HG03159 (cell line): ENCODE data around the gene LRRC4B.
"Not testable (repeated sequence)": the region's sequence is repeated elsewhere in the genome, so short reads cannot be mapped to it uniquely, and the experiment has no call there.

Source experiments
- ATAC-seq: cut with Tn5 transposase; IDR thresholded peaks from one replicate; pipeline ENCODE4 v1.9.1; 2021; ENCODE audit warnings: mild to moderate bottlenecking, moderate library complexity; ENCODE audit not compliant: unreplicated experiment

Gene LRRC4B, protein sequence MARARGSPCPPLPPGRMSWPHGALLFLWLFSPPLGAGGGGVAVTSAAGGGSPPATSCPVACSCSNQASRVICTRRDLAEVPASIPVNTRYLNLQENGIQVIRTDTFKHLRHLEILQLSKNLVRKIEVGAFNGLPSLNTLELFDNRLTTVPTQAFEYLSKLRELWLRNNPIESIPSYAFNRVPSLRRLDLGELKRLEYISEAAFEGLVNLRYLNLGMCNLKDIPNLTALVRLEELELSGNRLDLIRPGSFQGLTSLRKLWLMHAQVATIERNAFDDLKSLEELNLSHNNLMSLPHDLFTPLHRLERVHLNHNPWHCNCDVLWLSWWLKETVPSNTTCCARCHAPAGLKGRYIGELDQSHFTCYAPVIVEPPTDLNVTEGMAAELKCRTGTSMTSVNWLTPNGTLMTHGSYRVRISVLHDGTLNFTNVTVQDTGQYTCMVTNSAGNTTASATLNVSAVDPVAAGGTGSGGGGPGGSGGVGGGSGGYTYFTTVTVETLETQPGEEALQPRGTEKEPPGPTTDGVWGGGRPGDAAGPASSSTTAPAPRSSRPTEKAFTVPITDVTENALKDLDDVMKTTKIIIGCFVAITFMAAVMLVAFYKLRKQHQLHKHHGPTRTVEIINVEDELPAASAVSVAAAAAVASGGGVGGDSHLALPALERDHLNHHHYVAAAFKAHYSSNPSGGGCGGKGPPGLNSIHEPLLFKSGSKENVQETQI

DNA sequence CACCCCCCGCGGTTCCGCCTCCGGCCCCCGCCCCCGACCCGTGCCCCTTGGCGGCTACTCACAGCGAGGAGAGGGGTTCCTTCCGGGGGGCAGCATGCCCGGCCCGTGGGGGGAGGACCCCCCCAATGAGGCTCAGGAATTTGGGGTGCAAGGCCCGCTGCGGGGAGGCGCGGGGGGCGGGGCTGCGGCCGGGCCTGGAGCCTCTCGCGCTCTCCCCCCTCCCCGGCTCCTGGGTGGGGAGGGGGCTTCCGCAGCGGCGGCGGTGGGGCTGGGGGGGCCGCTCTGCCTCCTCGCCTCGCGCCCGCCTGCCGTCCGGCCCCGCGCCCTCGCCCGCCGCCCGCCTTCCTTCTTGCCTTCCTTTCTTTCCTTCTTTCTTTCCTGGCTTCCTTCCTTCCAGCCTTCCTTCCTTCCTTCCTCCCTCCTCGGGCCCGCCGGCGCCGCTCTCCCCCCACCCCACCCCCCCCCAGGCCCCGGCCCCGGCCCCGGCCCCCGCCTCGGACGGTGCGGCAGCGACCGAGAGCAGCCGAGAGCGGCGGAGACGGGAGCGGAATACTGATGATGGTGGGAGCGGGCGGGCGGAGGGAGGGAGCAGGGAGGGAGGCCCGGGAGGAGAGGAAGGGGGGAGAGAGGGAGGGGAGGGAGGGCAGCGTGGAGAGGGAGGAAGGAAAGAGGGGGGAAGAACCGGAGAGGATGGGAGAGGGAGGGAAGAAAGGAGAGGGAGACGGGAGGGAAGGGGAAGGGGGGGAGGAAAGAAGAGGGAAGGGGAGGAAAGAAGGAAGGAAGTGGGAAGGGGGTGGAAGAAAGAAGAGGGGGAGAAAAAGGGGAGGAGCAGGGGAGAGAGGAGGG is at the start of gene LRRC4B:
Gene LRRC4B, minus strand, starts transcription at position 554 of the 846 bp plus-strand sequence. CDS start 19,597 bp downstream, outside the sequence.
- ATAC-seq: no peak

GRCh38 chr19:50612504-50613404 is 44.5 kb upstream of the LRRC4B start:
- ATAC-seq: not testable (repeated sequence)

DNA sequence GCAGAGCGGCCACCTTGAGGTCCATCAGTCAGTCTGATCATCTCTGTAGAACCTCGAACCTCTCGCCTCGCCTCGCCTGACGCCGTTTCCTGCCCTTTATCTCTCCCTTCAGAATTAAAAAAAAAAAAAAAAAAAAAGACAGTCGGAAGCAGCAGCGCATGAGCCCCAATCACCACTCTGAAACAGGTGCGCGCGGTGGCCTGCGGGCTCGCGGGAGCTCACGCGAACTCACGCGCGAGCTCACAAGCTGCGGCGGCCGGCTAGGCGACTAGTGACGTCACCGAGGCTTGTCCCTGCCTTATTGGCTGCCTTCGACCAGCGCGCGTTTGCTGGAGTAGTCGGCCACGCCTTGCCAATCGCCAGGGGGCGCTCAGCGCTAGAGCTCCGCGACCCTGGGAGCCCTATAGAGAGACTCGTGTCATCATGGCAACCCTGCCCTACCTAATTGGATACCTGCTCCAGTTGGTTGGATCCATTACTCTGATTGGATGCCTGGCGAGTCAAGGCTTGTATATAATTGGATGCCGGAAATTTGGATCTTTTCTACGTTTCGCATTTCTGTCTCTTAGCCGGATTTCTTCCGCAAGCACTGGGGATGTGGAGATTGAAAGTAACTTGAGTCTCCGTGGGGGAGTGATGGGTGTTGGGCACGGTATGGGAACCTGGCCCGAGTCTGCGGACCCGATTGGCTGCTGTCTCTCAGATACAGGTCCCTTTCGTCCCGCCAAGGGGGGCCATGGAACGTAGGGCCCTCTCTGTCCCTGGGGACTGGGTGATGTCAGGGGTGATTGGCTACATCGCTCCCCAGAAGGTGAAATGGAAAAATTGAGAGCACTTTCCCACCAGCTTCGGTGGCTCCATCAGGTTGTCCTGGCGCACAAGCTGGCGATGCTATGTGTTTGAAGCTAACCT is 39.9 kb upstream of the LRRC4B start:
- ATAC-seq: no peak

GRCh38 chr19:50607388-50607787 is 39.2 kb upstream of the LRRC4B start:
- no peak for ATAC-seq

DNA sequence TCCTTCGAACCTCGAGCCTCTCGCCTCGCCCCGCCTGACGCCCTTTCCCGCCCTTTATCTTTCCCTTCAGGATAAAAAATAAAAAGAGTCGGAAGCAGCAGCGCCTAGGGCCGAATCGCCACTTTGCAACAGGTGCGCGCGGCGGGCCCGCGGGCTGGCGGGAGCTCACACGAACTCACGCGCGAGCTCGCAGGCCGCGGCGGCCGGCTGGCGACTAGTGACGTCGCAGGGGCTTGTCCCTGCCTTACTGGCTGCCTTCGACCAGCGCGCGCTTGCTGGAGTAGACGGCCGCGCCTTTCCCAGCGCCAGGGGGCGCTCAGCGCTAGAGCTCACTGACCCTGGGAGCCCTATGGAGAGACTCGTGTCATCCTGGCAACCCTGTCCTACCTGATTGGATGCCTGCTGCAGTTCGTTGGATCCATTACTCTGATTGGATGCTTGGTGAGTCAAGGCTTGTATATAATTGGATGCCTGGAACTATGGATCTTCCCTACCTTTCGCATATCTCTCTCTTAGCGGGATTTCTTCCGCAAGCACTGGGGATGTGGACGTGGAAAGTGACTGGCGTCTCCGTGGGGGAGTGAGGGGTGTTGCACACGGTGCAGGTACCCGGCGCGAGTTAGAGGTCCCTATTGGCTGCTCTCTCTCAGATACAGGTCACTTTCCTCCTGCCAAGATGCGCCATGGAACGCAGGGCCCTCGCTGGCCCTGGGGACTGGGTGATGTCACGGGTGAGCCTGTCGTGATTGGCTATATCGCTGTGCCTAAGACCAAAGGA is 38.0 kb upstream of the LRRC4B start:
- not testable (repeated sequence) for ATAC-seq

- not testable (repeated sequence) for ATAC-seq
These were observed 36.2 kb upstream of the LRRC4B start for GRCh38 chr19:50604264-50605073.

DNA sequence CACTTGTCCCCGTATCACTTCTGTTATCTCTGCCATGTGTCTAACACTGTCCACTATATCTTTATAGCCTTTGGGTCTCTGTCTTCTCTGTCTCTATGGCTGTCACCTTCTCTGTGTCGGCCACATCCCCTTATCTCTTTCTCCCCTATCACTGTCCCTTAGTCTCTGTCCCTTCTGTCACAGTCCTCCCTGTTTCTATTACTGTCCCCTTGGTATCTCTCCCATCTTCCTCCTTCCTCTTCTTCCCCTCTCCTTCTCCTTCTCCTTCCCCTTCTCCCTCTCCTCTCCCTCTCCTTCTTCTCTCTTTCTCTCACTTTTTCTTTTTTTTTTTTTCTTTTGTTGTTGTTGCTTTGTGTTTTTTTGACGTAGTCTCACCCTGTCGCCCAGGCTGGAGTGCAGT is 34.7 kb upstream of the LRRC4B start:
- ATAC-seq: no peak

DNA sequence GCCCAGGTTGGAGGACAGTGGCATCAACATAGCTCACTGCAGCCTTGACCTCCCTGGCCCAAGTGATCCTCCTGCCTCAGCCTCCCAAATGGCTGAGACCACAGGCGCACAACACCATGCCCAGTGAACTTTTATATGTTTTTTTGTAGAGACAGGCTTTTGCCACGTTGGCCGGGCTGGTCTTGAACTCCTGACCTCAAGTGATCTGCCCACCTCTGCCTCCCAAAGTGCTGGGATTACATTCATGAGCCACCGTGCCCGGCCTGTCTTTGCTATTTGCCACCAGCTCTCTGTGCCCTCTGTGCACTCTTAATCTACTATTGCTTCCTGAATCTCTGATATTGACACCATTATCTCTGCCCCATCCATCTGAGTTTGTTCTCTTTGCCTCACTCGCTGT is 34.3 kb upstream of the LRRC4B start:
- no peak for ATAC-seq

DNA sequence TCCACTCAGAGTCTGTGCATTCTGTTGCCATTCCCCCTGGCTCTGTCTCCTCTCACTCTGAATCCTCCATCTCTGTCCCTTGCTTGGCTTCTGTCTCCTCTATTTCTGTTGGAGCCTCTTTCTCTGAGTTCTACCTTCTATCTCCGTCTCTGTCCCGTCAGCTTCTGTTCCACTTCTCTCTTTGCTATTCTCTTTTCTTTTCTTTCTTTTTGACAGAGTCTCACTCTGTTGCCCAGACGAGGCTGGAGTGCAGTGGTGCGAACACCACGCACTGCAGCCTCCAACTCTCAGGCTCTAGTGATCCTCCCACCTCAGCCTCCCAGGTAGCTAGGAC is 33.8 kb upstream of the LRRC4B start:
- no peak for ATAC-seq

- no peak for ATAC-seq
These were observed 33.3 kb upstream of the LRRC4B start for GRCh38 chr19:50601407-50602088.

- ATAC-seq: no peak
These were observed 31.2 kb upstream of the LRRC4B start for GRCh38 chr19:50599427-50599826.

DNA sequence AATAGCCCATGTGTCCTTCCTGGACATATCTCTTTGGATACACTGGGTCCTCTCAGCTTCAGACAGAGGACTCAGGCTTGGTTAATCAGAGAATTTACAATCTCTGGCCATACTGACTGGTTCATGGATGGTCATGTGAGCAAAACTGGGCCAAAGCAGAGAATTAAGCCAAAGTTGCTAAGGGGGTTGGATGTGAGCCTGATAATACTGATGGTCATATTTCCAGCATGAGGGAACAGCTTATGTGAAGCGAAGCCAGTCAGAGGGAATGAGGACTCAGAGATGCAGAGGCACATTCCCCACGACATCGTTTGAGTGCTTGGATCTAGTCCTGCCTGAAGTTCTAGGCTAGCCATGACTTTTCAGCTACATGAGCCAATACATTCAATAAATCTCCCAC is 22.0 kb upstream of the LRRC4B start:
- ATAC-seq: no peak

GRCh38 chr19:50581795-50582660 is 13.8 kb upstream of the LRRC4B start:
- ATAC-seq: not testable (repeated sequence)

DNA sequence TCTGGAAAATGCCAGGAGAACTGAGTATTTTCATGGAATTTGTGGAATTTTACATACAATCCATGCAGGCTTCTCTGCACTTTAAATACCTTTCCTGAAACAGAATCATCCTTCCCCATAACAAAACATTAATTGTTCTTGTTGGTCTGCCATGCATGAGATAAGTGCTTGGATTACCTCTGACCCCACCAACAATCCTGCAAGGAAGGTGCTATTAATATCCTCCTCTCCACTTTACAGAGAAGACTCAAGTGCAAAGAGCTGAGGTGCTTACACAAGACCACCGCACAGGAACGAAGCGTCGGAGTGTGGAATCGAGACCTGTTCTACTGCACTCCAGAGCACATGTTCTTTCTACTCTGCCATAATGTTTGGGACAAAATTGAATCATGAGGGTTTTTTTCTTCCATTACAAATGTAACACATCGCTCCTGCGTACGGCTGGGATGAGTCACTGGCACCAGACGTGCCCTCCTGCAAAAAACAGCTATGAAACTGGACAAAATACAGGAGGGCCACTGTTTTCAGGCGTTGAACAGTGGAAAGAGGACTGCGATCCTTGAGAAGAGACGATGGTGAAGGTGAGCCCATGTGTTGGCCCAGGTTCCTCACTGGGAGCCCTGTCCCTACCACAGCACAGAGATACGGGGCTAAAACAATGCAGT is 12.9 kb upstream of the LRRC4B start:
- ATAC-seq: no peak

GRCh38 chr19:50580240-50580639 is 12.0 kb upstream of the LRRC4B start:
- ATAC-seq: no peak

DNA sequence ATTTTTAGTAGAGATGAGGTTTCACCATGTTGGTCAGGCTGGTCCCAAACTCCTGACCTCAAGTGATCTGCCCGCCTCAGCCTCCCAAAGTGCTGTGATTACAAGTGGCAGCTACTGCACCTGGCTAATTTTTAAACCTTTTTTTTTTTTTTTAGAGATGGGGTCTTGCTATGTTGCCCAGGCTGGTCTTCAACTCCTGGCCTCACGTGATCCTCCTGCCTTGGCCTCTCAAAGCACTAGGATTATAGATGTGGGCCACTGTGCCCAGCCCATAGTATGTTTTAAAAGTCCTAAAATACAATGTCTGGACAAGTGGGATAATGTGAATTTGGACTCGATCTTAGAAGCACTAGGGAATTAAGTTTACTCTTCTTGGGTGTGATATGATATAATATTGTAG is 8.5 kb upstream of the LRRC4B start:
- not testable (repeated sequence) for ATAC-seq
